ENCODE data around the gene RBM4B. TPM values are rescaled to one million over a fixed set of nuclear protein-coding genes. Genes with fewer than 3 reads are reported as not detected.

RBM4B gene
- total and polyA plus RNA-seq, 2 of the 13 experiments (the other 11 are each of a cell fraction or from before 2014, with no cell fraction given) = 25.8 to 32.4 TPM

DNA sequence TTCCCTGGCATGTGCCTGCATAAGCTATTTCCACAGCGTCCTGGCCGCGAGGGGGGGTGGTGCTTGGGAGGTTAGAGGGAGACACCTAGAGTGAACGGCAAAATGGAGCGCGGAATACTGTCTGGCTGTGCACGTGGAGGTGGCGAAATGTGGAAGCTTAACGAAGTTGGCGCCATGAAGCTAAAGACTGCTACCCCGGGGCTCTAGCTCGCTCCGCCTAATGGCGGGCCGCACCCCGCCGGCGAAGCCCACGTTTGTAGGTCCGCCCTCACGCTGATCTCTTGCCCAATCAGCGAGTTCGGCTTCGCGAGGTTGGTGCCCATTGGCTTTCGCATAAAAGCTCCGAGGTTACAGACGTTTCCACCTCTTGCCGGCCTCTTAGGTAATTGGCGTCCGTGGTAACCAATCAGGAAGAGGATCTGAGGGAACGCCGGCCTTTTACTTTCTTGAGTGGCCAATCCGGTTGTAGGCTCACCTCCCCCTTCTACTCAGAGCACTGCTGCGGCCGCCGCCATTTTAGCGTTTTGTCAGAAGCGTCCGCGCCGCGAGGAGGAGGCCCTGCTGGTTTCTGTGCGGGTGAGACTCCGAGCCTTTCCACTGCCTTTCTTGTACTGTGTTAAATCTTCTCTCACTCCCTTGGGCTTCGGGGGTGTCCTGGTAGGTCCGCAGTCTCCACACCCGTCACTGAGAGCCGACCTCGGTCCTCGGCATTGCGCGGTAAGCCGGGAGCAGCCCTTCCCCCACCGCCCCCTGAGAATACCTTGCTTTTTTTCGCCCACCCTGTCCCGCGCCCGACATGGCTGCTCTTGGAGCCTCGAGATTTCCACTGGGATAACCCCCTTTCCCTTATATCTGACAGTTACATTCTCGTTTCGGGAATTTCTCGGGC, 39.3 kb downstream of the RBM4B start, which contains the start of gene RBM4 (continued):
- peak; percentile 80; the same call in 1 of the 2 replicates for TF ChIP-seq GMEB1 (CRISPR knock-in tag; IDR thresholded peaks at IDR 0.05; ENCODE audit: borderline replicate concordance)

GRCh38 chr11:66637557-66638176, 40.0 kb downstream of the RBM4B start:
- Histone ChIP-seq H3K36me3 (replicated peaks in 1 of 2; ENCODE audit: control insufficient read depth in 1 of 2, insufficient read depth in 2 of 2, low read length in 2 of 2) (peaks cover 3 to 14% of the 10 kb centered on the region in 2 experiments; a peak in 3 of 5 replicates), H3K27ac (ENCODE audit: extremely low read length, insufficient read depth, low read length) (peak overlapping the region; percentile 95)
- POLR2A ChIA-PET = interaction anchor here (0.8 to 10.0 kb wide), 32 partner anchors 8 to 326 kb away, joined by 3 to 211 read pairs (median 6); partner anchors contain the start of genes ACTN3, BBS1, CCDC87 and CCS
- TF ChIP-seq DPF2 (CRISPR knock-in tag; IDR thresholded peaks at IDR 0.05; ENCODE audit: borderline replicate concordance, low read depth) (no peak), HNRNPLL (IDR thresholded peaks at IDR 0.05; ENCODE audit: low read depth, low read length, poor library complexity, severe bottlenecking) (no peak), ZNF138 (CRISPR knock-in tag; IDR thresholded peaks at IDR 0.05; ENCODE audit: low read depth) (no peak), GPBP1L1 (CRISPR knock-in tag; IDR thresholded peaks at IDR 0.05) (no peak), ZNF563 (CRISPR knock-in tag; IDR thresholded peaks at IDR 0.05) (no peak), MNT (IDR thresholded peaks at IDR 0.05) (no peak), ZNF350 (CRISPR knock-in tag; IDR thresholded peaks at IDR 0.05; ENCODE audit: borderline replicate concordance, low read depth) (no peak), ZNF577 (CRISPR knock-in tag; IDR thresholded peaks at IDR 0.05; ENCODE audit: borderline replicate concordance, low read depth) (no peak), ZNF883 (CRISPR knock-in tag; IDR thresholded peaks at IDR 0.05; ENCODE audit: not compliant biosample characterization) (no peak)
- TF ChIP-seq, protein P1, sequence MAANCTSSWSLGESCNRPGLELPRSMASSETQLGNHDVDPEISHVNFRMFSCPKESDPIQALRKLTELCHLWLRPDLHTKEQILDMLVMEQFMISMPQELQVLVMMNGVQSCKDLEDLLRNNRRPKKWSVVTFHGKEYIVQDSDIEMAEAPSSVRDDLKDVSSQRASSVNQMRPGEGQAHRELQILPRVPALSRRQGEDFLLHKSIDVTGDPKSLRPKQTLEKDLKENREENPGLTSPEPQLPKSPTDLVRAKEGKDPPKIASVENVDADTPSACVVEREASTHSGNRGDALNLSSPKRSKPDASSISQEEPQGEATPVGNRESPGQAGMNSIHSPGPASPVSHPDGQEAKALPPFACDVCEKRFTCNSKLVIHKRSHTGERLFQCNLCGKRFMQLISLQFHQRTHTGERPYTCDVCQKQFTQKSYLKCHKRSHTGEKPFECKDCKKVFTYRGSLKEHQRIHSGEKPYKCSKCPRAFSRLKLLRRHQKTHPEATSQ (CRISPR knock-in tag; IDR thresholded peaks at IDR 0.05; ENCODE audit: borderline replicate concordance) = 0 out of 2 replicates have a peak, but pooled peaks have one; percentile 19

More at GRCh38 chr11:66637557-66638176, 40.0 kb downstream of the RBM4B start:
- TSS peak; percentile 96 for BruUV-seq (replicated peaks)
- CTCF ChIA-PET (ENCODE audit: low intra/inter-chr PET ratio, low total read pairs) = interaction anchor here (2.1 kb wide), 1 partner anchor 59 kb away, joined by 7 read pairs; no protein-coding TSS in a partner anchor
- peaks cover 83% of the 10 kb centered on the region for H3K79me2 ChIP-seq (ENCODE audit: insufficient read depth, low read length)
- H3K9me3 ChIP-seq (ENCODE audit: low read length) = no peaks in the 10 kb centered on the region
- H4K20me1 ChIP-seq (ENCODE audit: insufficient read depth, low read length) = peaks cover 43% of the 10 kb centered on the region
- WGBS (ENCODE audit: low lambda C conversion rate) = 53% methylated on average over 9 of the region's 12 CpGs
- H3K4me1 ChIP-seq (ENCODE audit: insufficient read depth, low read length) = peaks cover 55% of the 10 kb centered on the region
- peak overlapping the region; percentile 50 to 96 (median 54) for H3K4me3 ChIP-seq (replicated peaks in 1 of 3; ENCODE audit: insufficient read depth in 1 of 3, low read depth in 2 of 3, low read length in 3 of 3)
- H3K9ac ChIP-seq (ENCODE audit: insufficient read depth, low read depth, low read length) = peak overlapping the region; percentile 73
- intact Hi-C loops (cut with micrococcal nuclease; ENCODE audit: unreplicated experiment) (loop anchor here (2.0 kb wide), 1 partner anchor 45 kb away; the partner anchor contains the start of genes CCDC87 and CCS), in situ Hi-C loops (cut with HindIII; ENCODE audit: extremely low pct_ligation_motif_present, low pct_unique_long_range_greater_than_20kb) (no loop called here)
- DNase-seq (ENCODE audit: low spot score) (no peak), ATAC-seq (peak; percentile 44), FAIRE-seq (no peak)
- peak overlapping the region; percentile 88 for H3K4me2 ChIP-seq (ENCODE audit: low read depth, low read length)
- no peak overlapping the region for H2AFZ ChIP-seq (ENCODE audit: low read length)
- no peaks in the 10 kb centered on the region; a peak in 1 of 5 replicates for H3K27me3 ChIP-seq (ENCODE audit: control insufficient read depth in 1 of 2, insufficient read depth in 2 of 2, low read length in 2 of 2)

Measured in HepG2 (cell line).